ENCODE measurements around the gene LSR.

LSR gene

GRCh38 chr19:35256566-35256965 is 7.8 kb downstream of the LSR start:
- Histone ChIP-seq H3K4me3 (replicated peaks; ENCODE audit: insufficient read depth, low read length) (no peak overlapping the region), H3K27me3 (ENCODE audit: insufficient read depth, poor library complexity, severe bottlenecking) (no peaks in the 10 kb centered on the region), H3K27ac (replicated peaks) (no peak overlapping the region)
- no peak for DNase-seq (ENCODE audit: low read depth in 1 of 2, low spot score in 1 of 2)
- TF ChIP-seq POLR2AphosphoS5 (IDR thresholded peaks at IDR 0.05; ENCODE audit: low read depth) (no peak), REST (IDR thresholded peaks at IDR 0.05; ENCODE audit: insufficient replicate concordance, low read depth) (no peak), SPI1 (IDR thresholded peaks at IDR 0.05; ENCODE audit: borderline replicate concordance, low read depth) (no peak), GABPA (IDR thresholded peaks at IDR 0.05; ENCODE audit: low read depth) (no peak), CTCF (IDR thresholded peaks at IDR 0.05; ENCODE audit: insufficient read depth, low read length) (no peak)

- TF ChIP-seq SPI1 (IDR thresholded peaks at IDR 0.05; ENCODE audit: borderline replicate concordance, low read depth), result no peak
- TF ChIP-seq CTCF (IDR thresholded peaks at IDR 0.05; ENCODE audit: insufficient read depth, low read length), result no peak
- no peak for TF ChIP-seq REST (IDR thresholded peaks at IDR 0.05; ENCODE audit: insufficient replicate concordance, low read depth)
- no peak for TF ChIP-seq GABPA (IDR thresholded peaks at IDR 0.05; ENCODE audit: low read depth)
- no peak for TF ChIP-seq POLR2AphosphoS5 (IDR thresholded peaks at IDR 0.05; ENCODE audit: low read depth)
- H3K27me3 ChIP-seq (ENCODE audit: insufficient read depth, poor library complexity, severe bottlenecking), result no peaks in the 10 kb centered on the region
- H3K27ac ChIP-seq (replicated peaks), result no peak overlapping the region
- H3K4me3 ChIP-seq (replicated peaks; ENCODE audit: insufficient read depth, low read length), result no peak overlapping the region
- no peak for DNase-seq (ENCODE audit: low read depth in 1 of 2, low spot score in 1 of 2)
These were observed 8.3 kb downstream of the LSR start for GRCh38 chr19:35257113-35257461.

GRCh38 chr19:35260694-35261304 is 12.0 kb downstream of the LSR start:
- DNase-seq (ENCODE audit: low read depth in 1 of 2, low spot score in 1 of 2), result no peak
- no peak for TF ChIP-seq CTCF (IDR thresholded peaks at IDR 0.05; ENCODE audit: insufficient read depth, low read length)
- TF ChIP-seq GABPA (IDR thresholded peaks at IDR 0.05; ENCODE audit: low read depth), result no peak
- no peak for TF ChIP-seq POLR2AphosphoS5 (IDR thresholded peaks at IDR 0.05; ENCODE audit: low read depth)
- TF ChIP-seq REST (IDR thresholded peaks at IDR 0.05; ENCODE audit: insufficient replicate concordance, low read depth), result no peak
- TF ChIP-seq SPI1 (IDR thresholded peaks at IDR 0.05; ENCODE audit: borderline replicate concordance, low read depth), result no peak
- Histone ChIP-seq H3K27me3 (ENCODE audit: insufficient read depth, poor library complexity, severe bottlenecking) (no peaks in the 10 kb centered on the region), H3K4me3 (replicated peaks; ENCODE audit: insufficient read depth, low read length) (no peak overlapping the region), H3K27ac (replicated peaks) (no peak overlapping the region)

All from HL-60 (cell line).